ENCODE data around the gene NOL8.

The NOL8 gene

GRCh38 chr9:92325269-92325990, at the start of gene NOL8, which contains the start of gene CENPP:
TSS of gene NOL8 (minus strand) at chr9:92325350. CDS start at chr9:92324161, 1,189 bp downstream.
TSS of gene CENPP (plus strand) at chr9:92325953.
- DNase-seq (ENCODE audit: low read depth, low spot score), result peak; percentile 95

- no peak for DNase-seq (ENCODE audit: low read depth, low spot score)
These were observed 48.0 kb upstream of the NOL8 start for GRCh38 chr9:92373167-92373566.

GRCh38 chr9:92369075-92369474, 43.9 kb upstream of the NOL8 start:
- DNase-seq (ENCODE audit: low read depth, low spot score), result no peak

- no peak for DNase-seq (ENCODE audit: low read depth, low spot score)
These were observed 34.9 kb upstream of the NOL8 start for GRCh38 chr9:92360083-92360482.

DNA sequence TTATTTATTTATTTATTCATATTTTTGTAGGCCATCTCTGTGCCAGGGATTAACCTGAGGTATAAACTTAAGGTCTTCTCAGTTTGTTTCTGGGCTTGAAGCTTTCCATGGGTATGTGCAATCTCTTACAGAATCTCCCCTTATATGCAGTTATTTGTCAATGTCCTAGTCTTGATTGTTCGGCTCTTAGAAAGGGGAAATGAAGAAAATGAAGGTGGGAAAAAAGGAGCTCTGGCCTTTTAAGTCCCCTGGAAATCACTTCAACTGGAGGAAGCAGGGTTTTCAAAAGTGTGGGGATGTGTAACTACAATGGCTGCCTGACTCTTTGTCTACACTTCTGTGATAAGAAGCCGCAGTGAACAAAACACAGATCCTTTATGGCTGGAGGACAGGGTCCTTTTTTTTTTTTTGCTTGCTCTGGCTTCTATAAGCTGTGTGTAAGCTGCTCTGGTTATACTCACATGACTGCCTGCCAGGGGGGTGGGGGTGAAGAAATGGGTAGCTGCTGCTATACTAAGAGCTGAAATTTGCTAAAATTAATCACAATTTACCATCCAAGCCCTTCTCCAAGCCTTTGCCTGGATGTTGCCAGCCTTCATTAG, 34.3 kb upstream of the NOL8 start:
- no peak for DNase-seq (ENCODE audit: low read depth, low spot score)

- no peak for DNase-seq (ENCODE audit: low read depth, low spot score)
These were observed 27.9 kb upstream of the NOL8 start for GRCh38 chr9:92353051-92353450.

DNA sequence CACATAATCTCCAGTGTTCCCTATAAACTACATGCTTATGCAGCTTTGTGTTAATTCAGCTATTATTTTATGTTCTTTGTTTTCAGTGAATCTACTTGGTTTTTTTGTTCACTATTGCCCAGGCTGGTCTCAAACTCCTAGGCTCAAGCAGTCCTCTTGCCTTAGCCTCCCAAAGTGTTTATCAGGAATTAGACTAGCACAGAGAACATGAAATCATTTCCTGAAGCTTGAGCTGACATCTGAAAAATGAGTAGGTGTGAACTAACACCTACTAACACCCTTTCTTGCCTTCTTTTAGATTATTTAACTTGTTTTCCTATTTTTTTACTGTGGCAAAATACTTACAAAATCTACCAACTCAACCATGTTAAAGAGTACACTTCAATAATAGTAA, 25.6 kb upstream of the NOL8 start:
- DNase-seq (ENCODE audit: low read depth, low spot score), result no peak

GRCh38 chr9:92349771-92350739, 24.9 kb upstream of the NOL8 start:
- DNase-seq (ENCODE audit: low read depth, low spot score), result no peak

DNA sequence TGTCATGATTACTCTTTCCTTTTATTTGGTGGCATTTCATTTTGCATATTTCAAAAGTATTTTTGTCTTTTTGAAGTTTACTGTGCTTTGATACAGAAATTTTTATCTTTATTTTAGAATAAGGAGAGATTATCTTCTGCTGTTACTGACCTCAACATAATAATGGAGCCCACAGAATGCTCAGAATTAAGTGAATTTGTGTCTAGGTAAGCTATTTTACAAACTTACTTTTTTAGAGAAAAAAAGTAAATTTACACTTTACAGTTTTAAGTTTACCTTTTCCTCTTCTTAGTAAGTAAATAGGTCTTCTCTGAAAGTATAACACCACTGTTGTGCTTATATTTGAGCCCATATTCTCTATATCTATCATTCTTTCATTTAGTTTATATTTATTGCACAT, 20.4 kb upstream of the NOL8 start:
- no peak for DNase-seq (ENCODE audit: low read depth, low spot score)

DNA sequence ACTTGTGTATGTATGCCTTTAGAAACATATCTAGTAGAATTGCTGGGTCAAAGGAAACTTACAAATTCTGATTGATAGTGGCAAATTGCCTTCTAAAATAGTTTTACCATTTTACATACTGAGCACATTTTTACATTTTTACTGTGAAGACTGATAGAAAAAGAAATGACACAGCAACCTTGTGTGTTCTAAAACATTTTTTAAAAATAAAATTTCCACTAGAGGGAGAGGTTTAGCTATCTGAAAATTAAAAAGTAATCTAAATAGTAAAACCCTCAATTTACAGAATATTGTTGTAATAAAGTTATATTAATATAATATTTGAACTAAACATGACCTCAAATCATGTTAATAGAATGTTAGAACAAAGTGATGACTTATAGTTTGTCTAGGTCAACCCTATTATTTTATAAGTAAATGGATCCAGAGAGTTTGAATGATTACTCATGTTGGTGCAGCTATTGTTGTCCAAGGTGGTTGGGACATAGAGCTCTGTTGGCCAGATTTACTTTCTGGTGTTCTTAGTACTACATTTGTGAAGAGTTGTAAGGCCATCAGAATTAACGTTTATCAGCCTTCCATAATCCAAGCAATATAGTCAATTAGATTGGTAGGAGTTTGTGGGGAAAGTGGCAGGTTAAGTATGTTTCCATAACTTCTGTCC, 17.8 kb upstream of the NOL8 start:
- peak; percentile 26 for DNase-seq (ENCODE audit: low read depth, low spot score)

DNA sequence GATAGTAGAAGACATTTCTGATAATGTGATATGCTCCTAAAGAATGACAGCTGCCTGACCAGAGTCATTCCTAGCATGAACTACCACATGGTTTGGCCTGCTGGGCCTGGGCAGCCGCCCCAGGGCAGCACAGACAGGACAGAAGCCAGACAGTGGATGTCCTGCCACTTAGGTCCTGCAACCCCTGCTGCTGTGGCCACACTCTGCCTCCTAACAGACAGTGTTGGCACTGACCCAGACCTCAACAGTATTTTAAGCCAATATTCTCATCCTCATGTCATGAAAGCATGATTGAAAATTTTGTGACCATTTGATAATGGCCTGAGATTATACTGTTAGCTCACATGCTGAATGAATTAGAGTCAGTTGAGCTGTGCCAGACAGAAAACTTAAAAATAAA, 16.4 kb upstream of the NOL8 start:
- DNase-seq (ENCODE audit: low read depth, low spot score), result no peak

DNA sequence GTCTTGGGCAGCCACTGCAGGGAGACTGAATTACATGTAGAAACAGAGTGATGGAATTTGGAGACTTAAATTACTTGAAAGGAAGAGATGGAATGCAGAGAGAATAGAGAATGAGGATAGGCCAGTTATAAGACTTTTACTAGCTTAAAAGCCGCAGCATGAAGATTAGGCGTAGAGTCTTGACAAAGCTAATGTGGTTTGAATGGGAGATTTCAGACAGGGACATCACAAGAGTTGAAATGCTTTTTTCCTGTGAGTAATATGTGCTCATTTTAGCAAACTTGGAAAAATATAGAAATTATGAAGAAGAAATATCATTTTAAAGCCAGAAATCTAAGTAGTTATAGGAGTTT, 8.1 kb upstream of the NOL8 start:
- no peak for DNase-seq (ENCODE audit: low read depth, low spot score)

DNA sequence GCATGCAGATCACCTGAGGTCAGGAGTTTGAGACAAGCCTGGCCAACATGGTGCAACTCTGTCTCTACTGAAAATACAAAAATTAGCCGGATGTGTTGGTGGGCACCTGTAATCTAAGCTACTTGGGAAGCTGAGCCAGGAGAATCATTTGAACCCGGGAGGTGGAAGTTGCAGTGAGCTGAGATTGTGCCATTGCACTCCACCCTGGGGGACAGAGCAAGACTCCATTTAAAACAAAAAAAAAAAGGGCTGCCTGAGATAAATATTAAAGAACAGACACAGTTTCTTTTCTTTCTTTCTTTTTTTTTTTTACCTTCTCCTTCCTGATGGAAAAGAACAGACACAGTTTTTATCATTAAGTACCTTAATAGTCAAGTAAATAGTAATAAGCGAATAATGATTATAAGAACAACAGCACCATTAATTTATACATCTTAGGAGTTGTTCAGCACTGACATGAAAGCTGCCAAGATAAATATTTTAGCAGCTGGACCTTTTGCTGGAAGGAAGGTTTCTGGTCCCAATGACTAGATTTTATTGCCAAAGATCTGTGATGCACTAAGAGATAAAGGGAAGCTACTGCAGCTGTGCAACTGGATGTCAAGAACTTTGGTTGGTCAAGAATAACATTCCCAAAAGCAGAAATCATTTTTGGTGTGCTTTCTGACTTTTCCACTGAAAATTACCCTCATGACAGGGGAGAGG, 7.6 kb upstream of the NOL8 start:
- no peak for DNase-seq (ENCODE audit: low read depth, low spot score)

GRCh38 chr9:92328225-92328624, 3.1 kb upstream of the NOL8 start:
- DNase-seq (ENCODE audit: low read depth, low spot score), result peak; percentile 59

DNA sequence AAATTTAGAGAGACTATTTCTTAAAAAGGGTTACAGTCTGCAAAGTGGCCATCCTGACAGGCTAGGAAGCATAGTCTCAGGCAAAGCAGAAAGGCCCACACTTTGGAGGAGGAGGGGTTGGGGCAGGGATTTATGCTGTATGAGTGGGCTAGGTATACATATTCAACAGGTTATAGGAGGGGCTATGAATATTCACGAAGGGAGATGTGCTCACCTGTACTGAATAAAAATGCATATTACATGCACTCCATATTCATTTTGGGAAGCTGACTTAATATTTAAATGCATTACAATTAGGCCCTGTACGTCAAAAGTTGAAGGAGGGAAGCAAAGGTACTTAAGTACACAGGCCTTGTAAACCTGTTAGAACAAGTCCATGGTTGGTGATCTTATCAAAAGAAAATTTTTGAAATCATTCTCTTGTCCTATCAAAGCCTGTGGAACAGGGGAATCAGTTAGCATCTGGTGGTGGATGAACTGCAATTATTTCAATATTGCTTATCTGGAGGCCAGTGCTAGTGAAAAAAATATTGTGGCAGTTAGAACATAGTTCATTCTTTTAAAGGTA, 2.2 kb upstream of the NOL8 start:
- DNase-seq (ENCODE audit: low read depth, low spot score), result no peak

GRCh38 chr9:92325991-92326500, 896 bp upstream of the NOL8 start:
- no peak for DNase-seq (ENCODE audit: low read depth, low spot score)

- no peak for DNase-seq (ENCODE audit: low read depth, low spot score)
These were observed 271 bp downstream of the NOL8 start for GRCh38 chr9:92324889-92325268.

DNA sequence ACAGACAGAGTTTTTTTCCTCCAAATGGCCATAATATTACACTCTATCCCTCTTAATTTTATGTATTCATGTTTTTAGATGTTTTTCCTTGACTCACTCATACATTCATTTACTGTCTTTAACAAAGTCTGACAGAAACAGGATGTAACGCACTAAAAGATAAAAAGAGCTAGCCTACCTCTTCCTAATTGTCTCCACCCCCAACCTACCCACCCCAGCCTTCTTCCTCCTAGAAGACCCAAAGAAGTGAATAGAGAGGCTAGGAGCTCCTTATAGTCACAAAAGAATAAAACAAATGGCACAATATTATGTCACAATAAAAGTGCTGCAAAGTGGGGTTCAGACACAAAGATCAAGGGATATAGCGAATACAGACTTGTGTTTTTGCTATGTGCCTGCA, 719 bp downstream of the NOL8 start:
- DNase-seq (ENCODE audit: low read depth, low spot score), result no peak

GRCh38 chr9:92315456-92315855, 9.7 kb downstream of the NOL8 start:
- DNase-seq (ENCODE audit: low read depth, low spot score), result no peak

DNA sequence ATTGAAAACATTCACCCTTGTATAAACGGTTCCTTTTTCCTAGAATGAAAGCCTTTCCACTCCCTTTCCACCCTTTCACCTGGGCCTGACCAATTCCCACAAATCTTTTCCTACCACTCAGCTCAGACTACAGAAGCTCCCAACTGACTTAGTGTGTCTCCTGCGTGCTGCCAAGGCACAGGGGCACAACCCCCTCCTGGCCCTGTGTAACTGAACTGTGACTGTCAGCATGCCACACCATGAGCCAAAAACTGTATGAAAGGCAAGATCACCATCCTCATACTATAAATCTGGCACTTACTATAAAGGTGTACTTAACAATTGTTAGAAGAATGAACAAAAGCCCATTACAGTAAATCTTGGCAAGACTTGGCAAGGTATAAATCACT, 11.5 kb downstream of the NOL8 start:
- no peak for DNase-seq (ENCODE audit: low read depth, low spot score)

Data from astrocyte of the hippocampus (primary cell).